Tibial nerve (tissue), 4 donors: ENCODE results near the gene NDUFB6. TPM values are rescaled to one million over a fixed set of nuclear protein-coding genes. Genes with fewer than 3 reads are reported as not detected.

Experiments
- DNase-seq, 2 donors: peaks; one replicate each; pipeline ENCODE4 v3.0.0-alpha.2; 2019; ENCODE audit warnings: low spot score in 2 of 2
- H3K27ac ChIP-seq, 4 donors: fragments of 200-600 bp; sonication (generic) in 3 of 4; one replicate each; pipeline ENCODE4 v1.5.1; 2017 to 2019; ENCODE audit warnings: mild to moderate bottlenecking in 1 of 4
- H3K27me3 ChIP-seq, 2 donors: fragments of 200-600 bp; sonication (generic) in 1 of 2; one replicate each; pipeline versions ENCODE4 v1.5.1 to v1.6.0; 2017 to 2019
- H3K36me3 ChIP-seq, 3 donors: fragments of 200-600 bp; sonication (generic); one replicate each; pipeline ENCODE4 v1.5.1; 2018 to 2019
- H3K4me1 ChIP-seq, 4 donors: fragments of 200-600 bp; sonication (generic) in 3 of 4; one replicate each; pipeline ENCODE4 v1.5.1; 2017 to 2019
- H3K4me3 ChIP-seq, 4 donors: fragments of 200-600 bp; sonication (generic) in 3 of 4; one replicate each; pipeline ENCODE4 v1.5.1; 2017 to 2019; ENCODE audit warnings: mild to moderate bottlenecking in 1 of 4, moderate library complexity in 1 of 4
- H3K9me3 ChIP-seq, 4 donors: fragments of 200-600 bp; sonication (generic) in 3 of 4; one replicate each; pipeline ENCODE4 v1.5.1; 2017 to 2019
- CTCF ChIP-seq, 5 experiments: fragments of 200-600 bp in 3 of 5; fragments of 450-650 bp in 2 of 5; sonication (generic) in 3 of 5; IDR thresholded peaks; one replicate each; pipeline ENCODE4 v1.5.1; 2016 to 2019; ENCODE audit warnings: antibody characterized with exemption in 5 of 5, mild to moderate bottlenecking in 3 of 5, moderate library complexity in 2 of 5
- EP300 ChIP-seq, 2 donors: sonication (generic); formaldehyde crosslinking; IDR thresholded peaks; one replicate each; pipeline ENCODE4 v1.6.1; 2017; ENCODE audit warnings: antibody characterized with exemption in 2 of 2, mild to moderate bottlenecking in 1 of 2
- POLR2A ChIP-seq, 2 donors: fragments of 450-650 bp; IDR thresholded peaks; one replicate each; pipeline ENCODE4 v1.6.1; 2017; ENCODE audit warnings: antibody characterized with exemption in 2 of 2, mild to moderate bottlenecking in 2 of 2, moderate library complexity in 2 of 2
- WGBS, 2 donors: methylation state at CpG; one replicate each; pipeline ENCODE4 v1.1.5; 2018; 5-methylcytosine and 5-hydroxymethylcytosine counted together
- total RNA-seq, 4 donors: library from RNA; depleted of rRNA; stranded (reverse); fragments of >200 nt; gene quantifications; one replicate each; pipeline ENCODE4 v1.1.0, GENCODE V29; 2016

Gene NDUFB6
- total RNA-seq, 4 donors from 2014 or later: 36.9 to 71.7 (median 56.7) TPM

DNA sequence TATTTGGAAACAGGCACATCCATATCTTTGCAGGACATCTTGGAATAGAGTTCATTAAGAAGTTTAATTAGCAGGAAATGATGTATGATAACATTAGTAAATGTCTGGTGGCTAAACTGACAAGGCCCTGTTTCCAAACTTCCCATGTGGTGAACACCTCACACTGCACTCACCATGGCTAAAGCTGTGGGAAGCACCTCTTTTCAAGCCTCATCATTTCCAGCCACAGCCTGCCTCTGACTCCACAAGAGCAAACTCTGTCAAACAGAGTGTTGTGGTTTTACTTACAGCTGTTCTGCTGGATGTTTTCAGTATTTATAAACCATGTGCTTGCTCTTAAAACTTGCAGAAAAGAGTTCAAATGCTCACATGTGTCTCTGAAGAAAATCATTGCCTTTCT is 14.9 kb upstream of the NDUFB6 start:
- no peak for TF ChIP-seq POLR2A (IDR thresholded peaks at IDR 0.05)
- no peak for TF ChIP-seq CTCF (IDR thresholded peaks at IDR 0.05)
- H3K4me1 ChIP-seq: no peaks in the 10 kb centered on the region
- H3K27me3 ChIP-seq: no peaks in the 10 kb centered on the region
- H3K9me3 ChIP-seq: no peaks in the 10 kb centered on the region
- no peak for DNase-seq
- no peak overlapping the region for H3K4me3 ChIP-seq
- no peaks in the 10 kb centered on the region for H3K36me3 ChIP-seq
- H3K27ac ChIP-seq: no peak overlapping the region

- Histone ChIP-seq H3K36me3 (no peaks in the 10 kb centered on the region), H3K9me3 (no peaks in the 10 kb centered on the region), H3K4me1 (no peaks in the 10 kb centered on the region), H3K27ac (no peak overlapping the region), H3K27me3 (no peaks in the 10 kb centered on the region), H3K4me3 (no peak overlapping the region)
- DNase-seq: no peak
- TF ChIP-seq POLR2A (IDR thresholded peaks at IDR 0.05) (no peak), CTCF (IDR thresholded peaks at IDR 0.05) (no peak), EP300 (IDR thresholded peaks at IDR 0.05) (no peak)
- WGBS, 2 donors: 20 to 23% methylated on average over 2 of the region's 2 CpGs
These were observed 11.8 kb upstream of the NDUFB6 start for GRCh38 chr9:32584784-32585183.

GRCh38 chr9:32581512-32582143 is 8.7 kb upstream of the NDUFB6 start:
- Histone ChIP-seq H3K36me3 (no peaks in the 10 kb centered on the region), H3K27me3 (no peaks in the 10 kb centered on the region), H3K9me3 (no peaks in the 10 kb centered on the region), H3K27ac (no peak overlapping the region), H3K4me3 (no peak overlapping the region), H3K4me1 (peaks cover 0 to 7% (median 0%) of the 10 kb centered on the region in 4 donors)
- WGBS, 2 donors: 39 to 44% methylated on average over 3 of the region's 3 CpGs
- TF ChIP-seq CTCF (IDR thresholded peaks at IDR 0.05) (peak; percentile 35 to 49 (median 37)), POLR2A (IDR thresholded peaks at IDR 0.05) (no peak)
- peak in 1 of 2 donors; percentile 43 for DNase-seq

DNA sequence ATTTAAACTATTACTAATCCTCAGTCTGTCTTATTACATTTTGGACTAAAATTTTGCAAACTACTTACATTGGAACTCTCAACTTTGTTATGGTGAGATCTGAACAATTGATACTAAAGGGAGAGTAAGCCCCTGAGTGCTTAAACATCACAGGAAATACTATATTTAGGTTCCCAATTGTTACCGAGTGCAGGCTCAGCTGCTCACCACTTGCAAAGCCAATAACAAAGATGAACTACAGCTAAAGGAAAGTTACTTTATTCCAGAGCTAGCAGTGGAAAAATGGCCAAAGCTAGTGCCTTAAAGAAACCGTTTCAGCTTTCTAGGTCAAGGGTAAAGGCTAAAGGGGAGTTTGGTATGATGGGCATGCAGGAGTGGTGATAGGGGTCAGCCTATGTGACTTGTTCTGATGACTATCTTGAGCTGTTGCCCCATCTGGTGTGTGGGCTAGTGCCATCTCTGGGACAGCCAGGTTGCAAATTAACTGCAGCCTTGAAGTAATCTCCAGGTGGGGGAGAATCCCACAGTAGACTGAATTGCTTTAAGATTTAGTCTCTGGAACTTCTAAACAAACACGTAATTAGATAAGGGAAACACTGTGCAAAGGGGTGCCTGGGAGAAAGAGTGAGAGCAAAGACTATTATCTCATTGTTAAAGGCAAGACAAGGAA is 7.8 kb upstream of the NDUFB6 start:
- Histone ChIP-seq H3K27me3 (no peaks in the 10 kb centered on the region), H3K9me3 (no peaks in the 10 kb centered on the region), H3K4me3 (no peak overlapping the region), H3K27ac (no peak overlapping the region), H3K4me1 (peaks cover 0 to 7% (median 0%) of the 10 kb centered on the region in 4 donors), H3K36me3 (no peaks in the 10 kb centered on the region)
- WGBS, 2 donors: 10 to 11% methylated on average over 3 of the region's 3 CpGs
- no peak for TF ChIP-seq EP300 (IDR thresholded peaks at IDR 0.05)
- no peak for TF ChIP-seq POLR2A (IDR thresholded peaks at IDR 0.05)
- no peak for TF ChIP-seq CTCF (IDR thresholded peaks at IDR 0.05)
- no peak for DNase-seq

DNA sequence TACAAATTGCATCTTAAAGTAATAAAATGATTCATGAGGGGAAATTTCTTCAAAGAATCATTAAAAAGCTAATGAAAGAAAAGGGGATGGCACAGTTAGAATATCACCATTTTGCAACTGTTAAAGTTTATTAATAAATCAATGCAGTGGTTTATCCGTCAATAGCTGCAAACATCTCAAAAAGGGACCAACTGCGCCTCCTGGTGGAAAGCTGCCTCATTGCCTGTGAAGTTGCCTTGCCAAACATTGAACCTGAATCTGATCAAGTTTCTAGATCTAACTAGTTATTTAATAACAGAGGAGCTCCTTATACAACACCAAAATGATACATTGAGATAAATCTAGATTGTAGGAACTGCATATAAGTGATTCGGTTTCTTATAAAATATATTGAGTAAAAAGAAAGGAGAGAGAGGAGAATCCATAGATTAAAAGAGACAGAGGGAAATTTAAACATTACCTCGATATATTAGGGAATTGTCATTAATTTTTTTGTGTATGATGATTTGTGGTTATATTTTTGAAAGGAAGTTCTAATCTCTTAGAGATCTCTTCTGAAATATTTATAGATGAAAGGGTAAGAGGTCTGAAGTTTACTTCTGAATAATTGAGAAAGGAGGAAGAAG is 6.9 kb upstream of the NDUFB6 start:
- TF ChIP-seq POLR2A (IDR thresholded peaks at IDR 0.05) (no peak), EP300 (IDR thresholded peaks at IDR 0.05) (no peak), CTCF (IDR thresholded peaks at IDR 0.05) (peak; percentile 79 to 91 (median 86))
- peak overlapping the region in 1 of 4 donors; percentile 12 for H3K4me3 ChIP-seq
- no peak overlapping the region for H3K27ac ChIP-seq
- DNase-seq: peak; percentile 66 to 89
- no peaks in the 10 kb centered on the region for H3K9me3 ChIP-seq
- no peaks in the 10 kb centered on the region for H3K36me3 ChIP-seq
- peaks cover 0 to 7% (median 0%) of the 10 kb centered on the region in 4 donors for H3K4me1 ChIP-seq
- WGBS, 2 donors: 18 to 22% methylated on average over 4 of the region's 4 CpGs
- H3K27me3 ChIP-seq: no peaks in the 10 kb centered on the region
